SU-DHL-6 (cell line): ENCODE measurements around the gene MS4A10.

Experiments used
- H2AFZ ChIP-seq: fragments of 200-600 bp; sonication (generic); 2 replicates; pipeline ENCODE4 v1.6.1; 2014; ENCODE audit warnings: low read depth, mild to moderate bottlenecking, moderate library complexity, mixed read lengths, antibody characterized with exemption, low read length; ENCODE audit not compliant: severe bottlenecking
- H3F3A ChIP-seq: fragments of 200-600 bp; shearing (Covaris generic); 2 replicates; pipeline ENCODE4 v1.6.0; 2016; ENCODE audit warnings: antibody characterized with exemption, mild to moderate bottlenecking; ENCODE audit not compliant: insufficient read depth
- H3K27ac ChIP-seq: fragments of 200-600 bp; sonication (generic); 2 replicates; pipeline ENCODE4 v1.5.1; 2016; ENCODE audit warnings: low read depth, mild to moderate bottlenecking, low read length, moderate library complexity, mixed read lengths
- H3K27me3 ChIP-seq: fragments of 200-600 bp; sonication (generic), shearing (Covaris generic); 2 replicates; pipeline ENCODE4 v1.6.0; 2014; ENCODE audit warnings: mild to moderate bottlenecking, low read length
- H3K36me3 ChIP-seq: fragments of 200-600 bp; sonication (generic); 2 replicates; pipeline ENCODE4 v1.6.1; 2014; ENCODE audit warnings: mild to moderate bottlenecking, low read length, mixed read lengths
- H3K4me2 ChIP-seq: fragments of 300-600, 200-600 bp; shearing (Covaris generic), sonication (generic); 2 replicates; pipeline ENCODE4 v1.6.0; 2014; ENCODE audit warnings: low read length, low read depth, mild to moderate bottlenecking; ENCODE audit not compliant: poor library complexity, severe bottlenecking
- H3K4me3 ChIP-seq: fragments of 200-600 bp; sonication (generic); 2 replicates; pipeline ENCODE4 v1.5.1; 2014; ENCODE audit warnings: antibody characterized with exemption, low read length, mild to moderate bottlenecking, mixed read lengths; ENCODE audit not compliant: insufficient read depth, poor library complexity, severe bottlenecking
- H3K79me2 ChIP-seq: fragments of 200-600 bp; sonication (generic); 2 replicates; pipeline ENCODE4 v1.6.1; 2014; ENCODE audit warnings: mild to moderate bottlenecking, low read length, moderate library complexity; ENCODE audit not compliant: insufficient read depth
- H3K9ac ChIP-seq: fragments of 200-600 bp; sonication (generic); 2 replicates; pipeline ENCODE4 v1.7.0; 2014; ENCODE audit warnings: mild to moderate bottlenecking, low read length
- H3K9me2 ChIP-seq: fragments of 200-600 bp; sonication (generic); replicated peaks from 2 replicates; pipeline ENCODE4 v1.6.1; 2014; ENCODE audit warnings: low read length; ENCODE audit not compliant: insufficient read depth
- H3K9me3 ChIP-seq: fragments of 200-600 bp; sonication (generic); 2 replicates; pipeline ENCODE4 v1.6.1; 2014; ENCODE audit warnings: low read length, mixed read lengths; ENCODE audit not compliant: insufficient read depth
- H4K20me1 ChIP-seq: fragments of 200-600 bp; sonication (generic); 2 replicates; pipeline ENCODE4 v1.6.1; 2014; ENCODE audit warnings: low read depth, mild to moderate bottlenecking, antibody characterized with exemption, low read length, moderate library complexity, mixed read lengths
- EZH2phosphoT487 ChIP-seq: fragments of 200-600 bp; sonication (generic), shearing (Covaris generic); conservative IDR thresholded peaks from 2 replicates; pipeline ENCODE4 v1.6.1; 2018; ENCODE audit warnings: mild to moderate bottlenecking, antibody characterized with exemption, low read length, moderate library complexity, mixed read lengths
- TF ChIP-seq, protein P1 (sequence below): fragments of 200-600 bp; sonication (generic); IDR thresholded peaks from one replicate; pipeline ENCODE4 v1.5.1; 2017; ENCODE audit warnings: antibody characterized with exemption, mild to moderate bottlenecking, low read length, moderate library complexity; ENCODE audit not compliant: insufficient read depth, poor library complexity, severe bottlenecking

The MS4A10 gene

DNA sequence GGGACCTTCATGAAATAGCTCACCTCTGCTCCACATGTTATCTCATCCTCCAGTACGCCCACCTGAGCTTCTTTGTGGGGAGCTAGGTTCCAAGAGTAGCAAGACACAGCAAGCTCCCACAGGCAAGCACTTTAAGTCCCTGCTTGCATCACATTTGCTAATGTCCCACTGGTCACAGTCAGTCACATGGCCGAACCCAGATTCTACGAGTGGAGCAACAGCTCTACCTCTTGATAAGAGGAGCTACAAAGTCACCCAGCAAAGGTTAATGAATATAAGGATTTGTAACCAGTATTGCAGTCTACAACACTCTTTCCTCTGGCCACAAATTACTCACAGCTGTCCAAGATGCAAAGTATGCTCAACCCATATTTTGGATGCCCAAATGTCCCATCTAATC lies 43.7 kb upstream of the MS4A10 start:
- Histone ChIP-seq H3K9me2 (no peaks in the 10 kb centered on the region), H3K36me3 (no peaks in the 10 kb centered on the region), H3K9ac (no peak overlapping the region), H3K79me2 (no peaks in the 10 kb centered on the region), H3K4me3 (no peak overlapping the region), H3K27ac (no peak overlapping the region), H3K27me3 (0 out of 2 replicates have a peak, but pooled peaks cover 2% of the 10 kb centered on the region), H4K20me1 (no peaks in the 10 kb centered on the region), H3K9me3 (no peaks in the 10 kb centered on the region), H2AFZ (no peak overlapping the region), H3K4me2 (no peak overlapping the region), H3F3A (no peaks in the 10 kb centered on the region)
- no peak for TF ChIP-seq EZH2phosphoT487
- TF ChIP-seq, protein P1, sequence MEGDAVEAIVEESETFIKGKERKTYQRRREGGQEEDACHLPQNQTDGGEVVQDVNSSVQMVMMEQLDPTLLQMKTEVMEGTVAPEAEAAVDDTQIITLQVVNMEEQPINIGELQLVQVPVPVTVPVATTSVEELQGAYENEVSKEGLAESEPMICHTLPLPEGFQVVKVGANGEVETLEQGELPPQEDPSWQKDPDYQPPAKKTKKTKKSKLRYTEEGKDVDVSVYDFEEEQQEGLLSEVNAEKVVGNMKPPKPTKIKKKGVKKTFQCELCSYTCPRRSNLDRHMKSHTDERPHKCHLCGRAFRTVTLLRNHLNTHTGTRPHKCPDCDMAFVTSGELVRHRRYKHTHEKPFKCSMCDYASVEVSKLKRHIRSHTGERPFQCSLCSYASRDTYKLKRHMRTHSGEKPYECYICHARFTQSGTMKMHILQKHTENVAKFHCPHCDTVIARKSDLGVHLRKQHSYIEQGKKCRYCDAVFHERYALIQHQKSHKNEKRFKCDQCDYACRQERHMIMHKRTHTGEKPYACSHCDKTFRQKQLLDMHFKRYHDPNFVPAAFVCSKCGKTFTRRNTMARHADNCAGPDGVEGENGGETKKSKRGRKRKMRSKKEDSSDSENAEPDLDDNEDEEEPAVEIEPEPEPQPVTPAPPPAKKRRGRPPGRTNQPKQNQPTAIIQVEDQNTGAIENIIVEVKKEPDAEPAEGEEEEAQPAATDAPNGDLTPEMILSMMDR = no peak

DNA sequence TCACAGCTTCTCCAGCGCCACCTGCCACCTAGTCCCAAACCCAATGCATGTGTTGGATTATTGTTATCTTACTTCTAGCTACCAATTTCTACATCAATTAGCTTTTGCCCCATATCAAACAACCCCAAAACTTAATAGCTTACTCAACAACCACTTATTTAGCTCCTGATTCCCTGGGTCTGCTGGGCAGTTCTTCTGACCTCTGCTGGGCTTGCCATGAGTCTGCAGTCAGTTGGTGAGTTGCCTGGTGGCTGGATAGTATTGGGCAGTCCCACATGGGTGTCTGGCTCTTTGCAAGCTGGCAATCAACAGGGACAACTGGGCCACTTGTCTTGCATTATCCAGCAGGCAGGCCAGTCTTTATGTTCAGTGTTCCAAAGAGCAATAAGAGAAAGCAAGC lies 42.1 kb upstream of the MS4A10 start:
- no peaks in the 10 kb centered on the region for H3F3A ChIP-seq

DNA sequence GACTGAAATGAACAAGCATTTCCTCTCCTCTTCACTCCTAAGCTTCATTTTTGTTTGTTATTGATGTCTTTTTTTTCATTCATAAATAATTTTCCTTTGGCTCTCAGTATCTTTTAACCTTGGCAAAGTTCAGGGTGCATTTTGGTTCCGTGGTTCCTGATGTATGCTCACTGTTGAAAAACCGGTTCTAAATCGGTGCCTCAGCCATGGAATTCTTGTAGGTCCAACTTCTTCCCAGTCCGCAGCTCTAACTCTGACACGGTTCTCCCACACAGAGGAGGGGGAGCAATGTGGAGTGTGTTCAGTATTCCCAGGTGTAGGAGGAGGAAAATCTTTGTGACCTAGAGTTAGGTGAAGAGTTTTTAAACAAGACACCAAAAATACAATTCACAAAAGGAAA lies 41.0 kb upstream of the MS4A10 start:
- no peak overlapping the region for H3K9ac ChIP-seq
- H3F3A ChIP-seq = no peaks in the 10 kb centered on the region
- no peak overlapping the region for H2AFZ ChIP-seq
- H3K36me3 ChIP-seq = no peaks in the 10 kb centered on the region
- no peaks in the 10 kb centered on the region for H3K9me3 ChIP-seq
- H3K27ac ChIP-seq = no peak overlapping the region
- H3K9me2 ChIP-seq = no peaks in the 10 kb centered on the region
- no peaks in the 10 kb centered on the region for H4K20me1 ChIP-seq
- no peak for TF ChIP-seq EZH2phosphoT487
- TF ChIP-seq, protein P1 = no peak
- H3K4me2 ChIP-seq = no peak overlapping the region
- 0 out of 2 replicates have a peak, but pooled peaks cover 2% of the 10 kb centered on the region for H3K27me3 ChIP-seq
- no peak overlapping the region for H3K4me3 ChIP-seq
- no peaks in the 10 kb centered on the region for H3K79me2 ChIP-seq

More for the DNA sequence above, 42.1 kb upstream of the MS4A10 start:
- Histone ChIP-seq H3K36me3 (no peaks in the 10 kb centered on the region), H3K4me3 (no peak overlapping the region), H3K79me2 (no peaks in the 10 kb centered on the region), H3K4me2 (no peak overlapping the region), H2AFZ (no peak overlapping the region), H3K9me2 (no peaks in the 10 kb centered on the region), H3K27ac (no peak overlapping the region), H3K9me3 (no peaks in the 10 kb centered on the region), H3K27me3 (0 out of 2 replicates have a peak, but pooled peaks cover 2% of the 10 kb centered on the region), H3K9ac (no peak overlapping the region), H4K20me1 (no peaks in the 10 kb centered on the region)
- no peak for TF ChIP-seq EZH2phosphoT487
- TF ChIP-seq, protein P1 = no peak
